GM18505 (cell line): ENCODE data around the gene TPSB2.

Source experiments
- ATAC-seq: cut with Tn5 transposase; IDR thresholded peaks from one replicate; pipeline ENCODE4 v1.9.1; 2021; ENCODE audit not compliant: unreplicated experiment
- POLR2A ChIP-seq: IDR thresholded peaks from 4 replicates; pipeline ENCODE4 v1.6.1; 2011; ENCODE audit warnings: borderline replicate concordance; ENCODE audit not compliant: insufficient read depth, insufficient read length; ENCODE audit errors: extremely low read depth

TPSB2 gene

DNA sequence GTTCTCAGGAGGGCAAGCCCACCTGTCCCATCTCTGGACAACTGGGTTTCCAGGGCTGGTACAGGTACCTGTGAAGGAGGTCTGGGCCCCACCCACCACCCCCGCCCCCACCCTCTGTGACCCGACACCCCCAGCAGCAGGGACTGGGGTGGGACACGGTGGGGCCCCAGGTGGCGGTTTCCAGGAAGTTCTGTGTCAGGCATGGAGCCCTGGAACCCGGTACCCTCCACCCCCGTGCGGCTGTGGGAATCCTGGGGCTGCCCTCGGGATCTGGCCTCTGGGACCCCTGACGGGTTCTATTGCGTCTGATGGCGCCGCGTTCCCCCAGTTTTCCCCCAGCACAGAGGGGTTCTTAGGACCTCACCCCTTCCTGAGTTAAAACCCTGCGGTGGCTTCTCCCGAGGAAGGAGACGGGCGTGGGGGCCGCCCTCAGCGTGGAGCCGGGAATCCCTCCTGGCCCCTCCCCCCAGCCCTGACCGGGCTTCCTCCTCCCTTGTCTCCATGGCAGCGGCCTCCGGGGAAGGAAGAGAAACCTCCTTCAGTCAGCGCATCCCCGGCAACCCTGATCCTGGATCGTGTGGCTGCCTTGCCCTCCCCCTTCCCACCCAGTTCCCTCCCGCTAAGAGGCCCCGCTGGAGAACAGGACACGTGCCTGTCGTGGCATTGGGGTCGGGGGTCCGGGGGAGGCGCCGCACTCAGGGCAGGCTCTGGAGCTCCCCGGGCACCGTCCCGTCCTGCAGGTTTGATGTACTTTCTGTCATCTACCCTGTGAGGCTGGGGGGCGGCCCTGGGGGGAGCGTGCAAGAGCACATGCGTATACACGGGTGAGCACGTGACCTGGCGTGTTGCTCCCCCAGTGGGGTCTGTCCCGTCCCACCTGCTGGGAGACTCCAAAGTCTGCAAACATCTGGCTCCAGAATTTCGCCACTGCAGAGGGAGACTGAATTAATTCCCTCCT, 46.8 kb downstream of the TPSB2 start:
- TF ChIP-seq POLR2A = no peak
- ATAC-seq = no peak

DNA sequence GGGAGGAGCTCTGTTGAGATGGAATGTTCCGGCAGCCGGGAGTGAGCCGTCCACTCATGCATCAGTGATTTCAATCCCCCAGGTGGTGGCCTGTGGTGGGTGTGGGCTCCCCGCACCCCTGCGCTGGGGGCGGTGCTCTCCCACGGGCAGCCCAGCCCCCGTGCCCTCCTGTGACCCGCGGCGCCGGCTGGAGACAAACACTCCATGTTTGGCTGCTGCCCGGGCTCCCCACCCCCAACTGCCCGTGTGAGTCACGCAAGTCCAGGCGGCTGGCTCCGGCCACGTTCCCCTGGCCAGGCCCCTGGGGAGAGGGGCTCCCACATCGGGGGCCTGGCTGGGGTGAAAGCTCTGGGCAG, 47.7 kb downstream of the TPSB2 start:
- no peak for TF ChIP-seq POLR2A
- ATAC-seq = no peak

DNA sequence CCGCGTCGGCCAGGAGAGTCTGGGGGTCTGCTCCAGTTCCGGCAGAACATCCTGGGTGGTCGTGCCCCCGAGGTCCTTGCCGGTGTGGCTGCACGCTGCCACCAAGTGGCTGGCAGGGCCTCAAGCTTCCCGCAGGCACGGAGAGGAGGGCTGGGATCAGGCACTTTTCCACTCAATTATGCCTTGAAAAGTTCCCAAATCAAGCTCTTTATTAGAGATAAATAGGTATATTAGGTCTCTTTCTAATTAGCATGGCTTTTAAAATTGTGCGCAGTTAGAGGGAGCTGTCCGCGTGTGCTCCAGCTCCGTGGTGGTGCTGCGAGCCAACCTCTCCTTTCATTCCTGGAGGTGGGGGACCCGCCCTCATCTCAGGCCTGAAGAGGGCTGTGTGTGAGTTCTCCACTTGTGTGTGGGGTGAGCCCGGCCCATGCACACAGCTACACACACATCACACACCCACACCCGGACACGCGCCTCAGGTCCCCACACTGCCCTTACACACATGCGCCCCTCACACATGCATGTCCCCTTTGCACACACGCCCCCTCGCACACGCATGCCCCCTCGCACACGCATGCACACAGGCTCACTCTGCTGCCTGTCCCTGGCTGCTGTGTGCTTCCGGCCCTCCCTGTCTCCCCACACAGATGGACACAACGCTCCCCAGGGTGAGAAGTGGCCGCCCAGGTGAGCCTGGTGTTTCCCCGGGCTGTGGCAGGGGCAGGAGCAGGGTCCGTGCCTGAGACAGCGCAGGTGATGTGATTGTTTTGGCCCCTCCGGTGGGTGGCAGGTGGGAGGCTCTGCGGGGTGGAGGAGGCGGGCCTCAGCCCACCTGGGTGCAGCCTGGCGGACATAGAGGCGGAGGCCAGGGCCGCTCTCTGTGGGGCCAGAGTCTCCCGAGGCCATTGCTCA, 48.3 kb downstream of the TPSB2 start:
- ATAC-seq = no peak
- no peak for TF ChIP-seq POLR2A

DNA sequence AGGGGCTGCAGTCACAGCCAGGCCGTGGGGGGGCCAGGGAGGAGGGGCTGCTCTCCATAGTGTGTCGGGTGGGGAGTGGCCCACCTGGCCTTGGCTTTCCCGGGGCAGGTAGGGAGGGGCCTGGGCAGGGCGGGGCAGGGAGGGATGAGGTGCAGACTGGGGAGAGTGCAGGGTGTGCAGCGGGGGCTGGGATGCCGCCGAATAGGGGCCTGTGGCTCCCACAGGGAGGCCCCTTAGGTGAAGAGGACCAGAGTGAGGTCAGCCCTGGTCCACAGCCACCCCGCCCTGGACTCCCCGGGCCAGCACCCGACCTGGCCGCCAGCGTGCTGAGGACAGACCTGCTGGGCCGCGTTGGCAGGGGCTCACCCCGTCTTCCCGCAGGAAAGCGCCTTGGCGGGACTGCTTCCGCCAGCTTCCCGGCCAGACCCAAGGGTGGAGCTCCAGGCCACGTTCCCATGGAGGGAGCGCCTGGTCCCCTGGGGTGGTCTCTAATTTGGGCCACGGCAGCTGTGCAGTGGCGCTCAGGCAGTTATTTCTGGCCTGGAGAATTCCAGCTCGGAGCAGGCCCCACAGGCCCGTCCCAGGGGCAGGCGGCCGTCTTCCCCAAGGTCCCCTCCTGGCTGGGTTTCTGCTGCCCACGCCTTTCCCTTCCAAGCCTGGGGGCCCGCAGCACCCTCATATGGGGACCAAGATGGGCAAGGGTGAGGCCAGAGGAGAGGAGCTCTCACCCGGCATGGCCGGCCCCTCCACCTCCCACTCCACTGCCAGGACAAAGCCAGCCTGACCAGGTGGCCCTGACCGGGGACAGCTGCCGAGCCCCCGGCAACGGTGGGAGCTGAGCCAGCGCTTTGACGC, 49.2 kb downstream of the TPSB2 start:
- TF ChIP-seq POLR2A = no peak
- ATAC-seq = no peak
